NCI-H345 (cell line): ENCODE results near the gene SLC25A40.
"Not testable (repeated sequence)": the region's sequence is repeated elsewhere in the genome, so short reads cannot be mapped to it uniquely, and the experiment has no call there.

Source experiments
- DNase-seq: peaks from one replicate; lab custom pipeline; 2025; lab: John Stamatoyannopoulos, UW

Gene SLC25A40

GRCh38 chr7:87876040-87876868, at the start of gene SLC25A40, which contains the start of gene DBF4:
TSS of gene SLC25A40 (minus strand) at chr7:87876360. CDS start at chr7:87858727, 17,633 bp downstream.
TSS of gene DBF4 (plus strand) at chr7:87876493. CDS start at chr7:87876733, 240 bp downstream.
- peak; percentile 96 for DNase-seq

GRCh38 chr7:87922759-87923395, 46.7 kb upstream of the SLC25A40 start:
- peak; percentile 21 for DNase-seq

- DNase-seq, result no peak
Measured at GRCh38 chr7:87920578-87920977, 44.4 kb upstream of the SLC25A40 start.

GRCh38 chr7:87919875-87920274, 43.7 kb upstream of the SLC25A40 start:
- no peak for DNase-seq

- no peak for DNase-seq
Measured at GRCh38 chr7:87918740-87919139, 42.6 kb upstream of the SLC25A40 start.

GRCh38 chr7:87912121-87912520, 36.0 kb upstream of the SLC25A40 start:
- DNase-seq, result no peak

GRCh38 chr7:87908814-87909213, 32.7 kb upstream of the SLC25A40 start:
- DNase-seq, result not testable (repeated sequence)

- not testable (repeated sequence) for DNase-seq
Measured at GRCh38 chr7:87907136-87907906, 31.2 kb upstream of the SLC25A40 start.

GRCh38 chr7:87899255-87899654, 23.1 kb upstream of the SLC25A40 start:
- DNase-seq, result no peak

GRCh38 chr7:87895363-87895762, 19.2 kb upstream of the SLC25A40 start:
- DNase-seq, result no peak

GRCh38 chr7:87886875-87887274, 10.7 kb upstream of the SLC25A40 start:
- DNase-seq, result peak; percentile 0

- no peak for DNase-seq
Measured at GRCh38 chr7:87885018-87885417, 8.9 kb upstream of the SLC25A40 start.

- no peak for DNase-seq
Measured at GRCh38 chr7:87882151-87882937, 6.2 kb upstream of the SLC25A40 start.

- DNase-seq, result no peak
Measured at GRCh38 chr7:87878208-87878735, 2.1 kb upstream of the SLC25A40 start.

GRCh38 chr7:87877366-87878040, 1.3 kb upstream of the SLC25A40 start:
- no peak for DNase-seq

- DNase-seq, result peak; percentile 58
Measured at GRCh38 chr7:87876869-87877234, 692 bp upstream of the SLC25A40 start.

GRCh38 chr7:87875151-87876039, 765 bp downstream of the SLC25A40 start:
- peak; percentile 13 for DNase-seq

GRCh38 chr7:87874066-87874465, 2.1 kb downstream of the SLC25A40 start:
- no peak for DNase-seq

GRCh38 chr7:87873328-87873727, 2.8 kb downstream of the SLC25A40 start:
- not testable (repeated sequence) for DNase-seq

- no peak for DNase-seq
Measured at GRCh38 chr7:87872346-87872745, 3.8 kb downstream of the SLC25A40 start.
